Measurements from ENCODE around the gene NODAL.

DNA sequence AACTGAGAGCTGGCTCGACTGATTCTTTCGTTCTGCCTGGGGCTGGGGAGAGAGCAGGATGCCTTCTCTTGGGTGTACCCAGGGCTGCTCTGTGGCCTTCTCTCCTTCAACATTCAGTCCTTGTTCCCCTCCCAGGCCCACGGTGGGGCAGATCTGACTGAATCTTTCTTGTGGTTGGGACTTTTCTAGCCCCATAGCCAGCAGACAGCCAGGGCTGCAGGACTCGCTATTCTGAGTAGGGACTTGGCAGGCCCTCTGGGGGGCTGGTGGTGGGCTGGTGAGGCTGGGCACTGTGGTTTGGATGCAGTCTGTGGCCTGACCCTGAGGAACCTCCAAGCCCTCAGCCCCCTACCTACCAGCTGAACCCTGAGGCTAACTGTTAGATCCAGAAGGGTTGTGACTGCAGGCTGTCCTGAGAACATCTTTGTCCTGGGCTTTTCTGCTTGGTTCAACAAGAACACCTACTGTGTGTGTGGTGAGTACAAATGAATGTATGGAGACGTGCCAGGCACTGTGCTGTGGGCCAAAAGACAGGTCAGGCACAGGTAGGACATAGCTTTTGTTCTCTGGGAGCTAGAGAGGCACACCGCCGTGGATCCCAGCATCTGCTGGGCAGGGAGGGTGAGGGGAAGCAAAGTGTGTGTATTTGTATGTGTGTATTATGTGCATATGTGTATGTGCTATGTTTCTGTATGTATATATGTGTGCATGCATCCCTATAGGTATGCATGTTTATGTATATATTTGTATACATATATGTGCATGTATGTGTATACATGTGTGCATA, 35.0 kb upstream of the NODAL start:
- TF ChIP-seq POLR2A (IDR thresholded peaks at IDR 0.05; ENCODE audit: low read depth, low read length) (no peak), POLR2AphosphoS5 (IDR thresholded peaks at IDR 0.05; ENCODE audit: low read depth, low read length) (no peak)
